B cell (primary cell): Measurements from ENCODE around the gene PRKCH. TPM values are rescaled to one million over a fixed set of nuclear protein-coding genes. Genes with fewer than 3 reads are reported as not detected.

Source experiments
- ATAC-seq: fragments of 200-7000 bp; cut with Tn5 transposase; one replicate; pipeline ENCODE4 v1.10.0; 2021; ENCODE audit warnings: low read depth, mild to moderate bottlenecking, moderate number of reproducible peaks, moderate library complexity
- CTCF ChIA-PET: fragments of 350-600 bp; sonication (Branson Sonifier 250); formaldehyde crosslinking; loops from one replicate; lab custom pipeline; 2021; ENCODE audit warnings: antibody characterized with exemption, inconsistent platforms; lab: Charles Lee
- POLR2A ChIA-PET: fragments of 350-600 bp; sonication (Branson Sonifier 250); formaldehyde crosslinking; loops from one replicate; lab custom pipeline; 2021; ENCODE audit warnings: antibody characterized with exemption; lab: Charles Lee
- DNase-seq: peaks from one replicate; pipeline ENCODE4 v3.0.0; 2013
- H2AFZ ChIP-seq: 2 replicates; pipeline ENCODE4 v1.6.1; 2012; ENCODE audit warnings: mild to moderate bottlenecking, low read depth, low read length; ENCODE audit not compliant: insufficient read depth, poor library complexity, severe bottlenecking
- H3K27ac ChIP-seq, 2 donors: 1 replicate in 1 of 2; 2 replicates in 1 of 2; pipeline ENCODE4 v1.5.1; 2012 to 2013; ENCODE audit warnings: low read length in 2 of 2, mild to moderate bottlenecking in 2 of 2, moderate library complexity in 1 of 2
- H3K27me3 ChIP-seq, 4 experiments: fragments of 200-600 bp in 1 of 4; sonication (generic) in 1 of 4; replicated peaks in 1 of 4; 1 replicate in 2 of 4; 2 replicates in 2 of 4; pipeline versions ENCODE4 v1.6.1 to v1.7.0; 2013 to 2016; ENCODE audit warnings: low read length in 3 of 4, mild to moderate bottlenecking in 2 of 4, mixed read lengths in 1 of 4, moderate library complexity in 1 of 4; ENCODE audit not compliant: insufficient read depth in 4 of 4, control insufficient read depth in 3 of 4; ENCODE audit errors: control extremely low read depth in 1 of 4
- H3K36me3 ChIP-seq, 2 experiments: replicated peaks in 1 of 2; 1 replicate in 1 of 2; 2 replicates in 1 of 2; pipeline versions ENCODE4 v1.6.1 to v1.7.1; 2013; ENCODE audit warnings: low read length in 1 of 2; ENCODE audit not compliant: insufficient read depth in 2 of 2, control insufficient read depth in 1 of 2; ENCODE audit errors: control extremely low read depth in 1 of 2, extremely low read depth in 1 of 2
- H3K4me1 ChIP-seq, 2 donors: fragments of 200-600 bp in 1 of 2; sonication (generic) in 1 of 2; 1 replicate in 1 of 2; 2 replicates in 1 of 2; pipeline versions ENCODE4 v1.5.1 to v1.6.1; 2013 to 2017; ENCODE audit warnings: low read length in 2 of 2; ENCODE audit not compliant: control insufficient read depth in 2 of 2, insufficient read depth in 2 of 2
- H3K4me2 ChIP-seq: replicated peaks from 2 replicates; pipeline ENCODE3; 2012; ENCODE audit warnings: mild to moderate bottlenecking, low read depth, low read length; ENCODE audit not compliant: poor library complexity, severe bottlenecking
- H3K4me3 ChIP-seq, 5 experiments: fragments of 200-600 bp in 1 of 5; sonication (generic) in 1 of 5; 1 replicate in 3 of 5; 2 replicates in 2 of 5; pipeline versions ENCODE4 v1.5.1 to v1.7.0; 2011 to 2016; ENCODE audit warnings: low read length in 4 of 5, mild to moderate bottlenecking in 4 of 5, low read depth in 2 of 5, control low read depth in 1 of 5, moderate library complexity in 1 of 5; ENCODE audit not compliant: insufficient read depth in 1 of 5; ENCODE audit errors: control extremely low read depth in 1 of 5, extremely low read depth in 1 of 5
- H3K79me2 ChIP-seq: fragments of 200-600 bp; sonication (generic); one replicate; pipeline ENCODE4 v1.6.0; 2016; ENCODE audit warnings: low read length; ENCODE audit not compliant: control insufficient read depth, insufficient read depth
- H3K9ac ChIP-seq: fragments of 200-600 bp; sonication (generic); 2 replicates; pipeline ENCODE4 v1.6.1; 2017; ENCODE audit warnings: mild to moderate bottlenecking, low read length, moderate library complexity
- H3K9me3 ChIP-seq, 3 donors: one replicate each; pipeline versions ENCODE4 v1.6.1 to v1.7.1; 2013; ENCODE audit warnings: low read length in 2 of 3; ENCODE audit not compliant: control insufficient read depth in 2 of 3, insufficient read depth in 1 of 3; ENCODE audit errors: control extremely low read depth in 1 of 3
- H4K20me1 ChIP-seq: 2 replicates; pipeline ENCODE4 v1.6.0; 2012; ENCODE audit warnings: mild to moderate bottlenecking, low read length; ENCODE audit not compliant: insufficient read depth, control insufficient read depth, poor library complexity, severe bottlenecking
- H3K27ac Mint-ChIP-seq: one replicate; pipeline ENCODE4 v1.8.0; 2021; ENCODE audit warnings: mixed read lengths
- H3K27me3 Mint-ChIP-seq: one replicate; pipeline ENCODE4 v1.8.0; 2021; ENCODE audit warnings: mixed read lengths
- H3K4me1 Mint-ChIP-seq: one replicate; pipeline ENCODE4 v1.8.0; 2021; ENCODE audit warnings: mixed read lengths
- H3K4me3 Mint-ChIP-seq: one replicate; pipeline ENCODE4 v1.8.0; 2021; ENCODE audit warnings: mixed read lengths
- H3K9me3 Mint-ChIP-seq: one replicate; pipeline ENCODE4 v1.8.0; 2022; ENCODE audit warnings: mixed read lengths; ENCODE audit not compliant: insufficient read depth
- EZH2 ChIP-seq: IDR thresholded peaks from 2 replicates; pipeline ENCODE4 v1.6.1; 2012; ENCODE audit warnings: borderline replicate concordance, low read depth, mild to moderate bottlenecking, moderate library complexity, low read length; ENCODE audit not compliant: insufficient read depth, poor library complexity, severe bottlenecking
- WGBS: methylation state at CpG from one replicate; pipeline ENCODE4 v1.1.5; 2013; ENCODE audit warnings: missing lambda C conversion rate; ENCODE audit not compliant: insufficient coverage; 5-methylcytosine and 5-hydroxymethylcytosine counted together
- intact Hi-C: fragments of 100-400 bp; cut with micrococcal nuclease; formaldehyde crosslinking; loops from one replicate; pipeline ENCODE4 v1.10.0; 2022
- polyA plus RNA-seq: library from polyadenylated mRNA; depleted of rRNA; stranded (reverse); fragments of >200 nt; gene quantifications from 2 replicates; pipeline ENCODE4 v1.2.3, GENCODE V29; 2012
- total RNA-seq, 2 donors: library from RNA; stranded (reverse); fragments of 120-200 nt in 1 of 2; gene quantifications; 1 replicate in 1 of 2; 2 replicates in 1 of 2; pipeline versions ENCODE4 v1.2.3 to v1.2.4, GENCODE V29; 2013 to 2022
- TF ChIP-seq, protein P1 (sequence below): fragments of 200-600 bp; IDR thresholded peaks from one replicate; pipeline ENCODE4 v1.8.0; 2022; ENCODE audit warnings: antibody characterized with exemption, mild to moderate bottlenecking

PRKCH gene
- total and polyA plus RNA-seq, 2 donors (not counting 1 experiment from before 2014, with no cell fraction given) = 2.0 to 5.0 TPM

DNA sequence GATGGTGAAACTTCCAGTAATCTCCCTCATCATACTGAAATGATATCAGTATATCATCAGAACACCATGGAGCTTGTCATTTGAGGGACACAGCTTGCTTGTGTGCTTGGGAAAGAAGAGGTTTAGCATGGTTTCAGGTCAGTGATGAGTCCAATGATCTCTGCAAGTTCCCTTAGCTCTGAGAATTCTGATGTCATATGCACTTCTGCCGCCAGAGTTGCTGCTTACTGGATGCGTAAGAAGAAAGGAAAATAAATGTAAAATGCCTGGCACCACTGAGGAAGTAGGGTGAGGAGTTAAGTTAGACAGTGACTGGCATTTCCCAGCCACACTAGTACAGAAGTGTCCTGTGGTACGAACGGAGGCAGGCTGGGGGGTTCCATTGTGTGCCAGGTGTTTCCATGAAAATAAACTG, 22.6 kb downstream of the PRKCH start:
- Histone ChIP-seq H3K79me2 (no peaks in the 10 kb centered on the region), H3K27me3 (peaks cover 0 to 5% (median 0%) of the 10 kb centered on the region in 4 experiments), H3K36me3 (no peaks in the 10 kb centered on the region), H4K20me1 (no peaks in the 10 kb centered on the region), H3K9ac (no peak overlapping the region), H2AFZ (no peak overlapping the region), H3K9me3 (no peaks in the 10 kb centered on the region), H3K4me3 (no peak overlapping the region), H3K4me2 (no peak overlapping the region), H3K4me1 (peaks cover 0 to 31% of the 10 kb centered on the region in 2 donors), H3K27ac (no peak overlapping the region)
- TF ChIP-seq EZH2 = no peak
- TF ChIP-seq, protein P1, sequence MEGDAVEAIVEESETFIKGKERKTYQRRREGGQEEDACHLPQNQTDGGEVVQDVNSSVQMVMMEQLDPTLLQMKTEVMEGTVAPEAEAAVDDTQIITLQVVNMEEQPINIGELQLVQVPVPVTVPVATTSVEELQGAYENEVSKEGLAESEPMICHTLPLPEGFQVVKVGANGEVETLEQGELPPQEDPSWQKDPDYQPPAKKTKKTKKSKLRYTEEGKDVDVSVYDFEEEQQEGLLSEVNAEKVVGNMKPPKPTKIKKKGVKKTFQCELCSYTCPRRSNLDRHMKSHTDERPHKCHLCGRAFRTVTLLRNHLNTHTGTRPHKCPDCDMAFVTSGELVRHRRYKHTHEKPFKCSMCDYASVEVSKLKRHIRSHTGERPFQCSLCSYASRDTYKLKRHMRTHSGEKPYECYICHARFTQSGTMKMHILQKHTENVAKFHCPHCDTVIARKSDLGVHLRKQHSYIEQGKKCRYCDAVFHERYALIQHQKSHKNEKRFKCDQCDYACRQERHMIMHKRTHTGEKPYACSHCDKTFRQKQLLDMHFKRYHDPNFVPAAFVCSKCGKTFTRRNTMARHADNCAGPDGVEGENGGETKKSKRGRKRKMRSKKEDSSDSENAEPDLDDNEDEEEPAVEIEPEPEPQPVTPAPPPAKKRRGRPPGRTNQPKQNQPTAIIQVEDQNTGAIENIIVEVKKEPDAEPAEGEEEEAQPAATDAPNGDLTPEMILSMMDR = no peak
- Mint-ChIP-seq H3K27ac (peak overlapping the region; percentile 28), H3K27me3 (no peaks in the 10 kb centered on the region), H3K9me3 (no peaks in the 10 kb centered on the region), H3K4me3 (no peak overlapping the region), H3K4me1 (peaks cover 37% of the 10 kb centered on the region)
- ChIA-PET CTCF (no interaction called here), POLR2A (no interaction called here)
- ATAC-seq = no peak
- no peak for DNase-seq
- WGBS = 93% methylated on average over 4 of the region's 4 CpGs
- intact Hi-C loops = no loop called here

DNA sequence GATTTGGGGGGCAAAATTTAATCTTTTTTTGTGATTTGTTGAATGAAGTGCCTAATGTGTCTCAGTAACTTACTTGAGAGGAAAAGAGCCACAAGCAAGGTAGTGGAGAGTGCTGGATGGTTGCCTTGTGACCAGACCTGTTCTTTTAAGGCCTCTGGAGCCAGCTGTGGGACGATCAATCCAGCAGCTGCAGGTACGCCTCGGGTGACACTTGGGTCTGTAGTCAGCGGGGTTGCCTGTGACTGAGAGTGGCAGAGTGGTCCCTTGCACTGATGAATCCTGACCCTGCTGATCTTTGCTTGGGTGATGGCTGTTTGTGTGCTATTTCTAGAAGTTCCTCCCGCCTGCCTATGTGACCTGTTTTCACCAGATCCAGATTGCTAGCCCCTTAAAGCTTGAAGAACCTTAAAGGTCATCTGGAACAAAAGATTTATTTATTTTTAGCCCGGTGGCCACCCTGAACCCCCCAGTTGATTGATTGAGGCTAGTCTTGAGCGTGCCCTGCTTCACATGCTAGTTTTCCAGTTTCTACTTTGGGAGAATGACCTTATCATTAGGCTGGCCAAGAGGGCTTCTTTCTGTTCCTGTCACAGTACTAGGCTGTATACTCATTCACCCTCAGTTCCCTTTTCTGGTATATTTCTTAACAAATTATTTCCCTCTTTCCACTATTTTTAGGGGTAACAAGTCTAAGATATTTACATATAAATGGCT, 23.2 kb downstream of the PRKCH start:
- Mint-ChIP-seq H3K4me3 (no peak overlapping the region), H3K9me3 (no peaks in the 10 kb centered on the region), H3K27ac (no peak overlapping the region), H3K27me3 (no peaks in the 10 kb centered on the region), H3K4me1 (peaks cover 37% of the 10 kb centered on the region)
- POLR2A ChIA-PET = interaction anchor here (0.5 kb wide), 1 partner anchor 254 kb away, joined by 4 read pairs; no protein-coding TSS in a partner anchor
- Histone ChIP-seq H2AFZ (no peak overlapping the region), H3K4me1 (peaks cover 0 to 31% of the 10 kb centered on the region in 2 donors), H3K9ac (no peak overlapping the region), H3K9me3 (no peaks in the 10 kb centered on the region), H3K79me2 (no peaks in the 10 kb centered on the region), H4K20me1 (no peaks in the 10 kb centered on the region), H3K36me3 (no peaks in the 10 kb centered on the region), H3K4me2 (no peak overlapping the region), H3K27me3 (peaks cover 0 to 5% (median 0%) of the 10 kb centered on the region in 4 experiments), H3K27ac (no peak overlapping the region), H3K4me3 (no peak overlapping the region)
- 88% methylated on average over 5 of the region's 7 CpGs for WGBS
- ATAC-seq (no peak), DNase-seq (no peak)
- CTCF ChIA-PET = no interaction called here
- TF ChIP-seq, protein P1 = no peak
- TF ChIP-seq EZH2 = no peak
- intact Hi-C loops = no loop called here
